ENCODE measurements around the gene NMT1. TPM values are rescaled to one million over a fixed set of nuclear protein-coding genes. Genes with fewer than 3 reads are reported as not detected.

NMT1 gene
- total RNA-seq, 1 donor from 2014 or later: 85.8 TPM

DNA sequence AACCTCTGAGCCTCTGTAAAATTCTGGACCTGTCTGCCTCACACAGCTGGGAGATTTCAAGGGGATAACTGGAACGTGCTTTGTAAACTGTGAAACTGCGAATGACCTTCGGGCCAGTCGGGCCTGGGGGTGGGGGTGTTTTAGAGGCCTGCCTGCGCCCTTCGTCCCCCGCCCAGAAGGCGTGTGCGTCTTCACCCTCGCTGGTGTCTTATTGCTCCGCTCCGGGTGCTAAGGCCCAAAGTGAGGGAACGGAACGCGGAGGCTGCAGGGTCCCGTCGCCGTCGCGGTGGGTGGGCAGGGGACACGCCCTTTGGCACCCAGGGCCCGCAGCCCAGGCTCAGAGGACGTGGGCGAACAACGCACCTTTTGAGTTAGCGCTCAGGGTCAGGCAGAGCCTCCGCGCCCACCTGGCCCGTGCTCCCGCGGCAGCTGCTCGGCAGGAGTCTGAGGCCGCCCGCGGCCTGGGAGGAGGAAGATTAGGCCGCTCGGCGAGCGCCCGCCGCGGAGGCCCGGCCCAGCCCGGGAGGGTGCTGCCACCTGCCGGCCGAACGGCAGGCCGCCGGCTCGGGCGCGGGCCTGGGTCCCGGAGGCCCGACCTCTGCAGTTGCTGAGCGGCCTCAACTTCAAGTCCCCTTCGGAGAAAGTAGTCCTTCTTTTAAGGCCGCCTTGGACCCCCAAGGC lies 39.4 kb upstream of the NMT1 start:
- Mint-ChIP-seq H3K9me3 (ENCODE audit: unreplicated experiment) (no peaks in the 10 kb centered on the region), H3K36me3 (ENCODE audit: low read depth, unreplicated experiment) (peaks cover 5% of the 10 kb centered on the region), H3K4me3 (ENCODE audit: unreplicated experiment) (peak overlapping the region; percentile 65), H3K27me3 (ENCODE audit: unreplicated experiment) (peaks cover 16% of the 10 kb centered on the region), H3K4me1 (ENCODE audit: unreplicated experiment) (peaks cover 17% of the 10 kb centered on the region), H3K27ac (ENCODE audit: unreplicated experiment) (no peak overlapping the region)
- TF ChIP-seq, protein P1, sequence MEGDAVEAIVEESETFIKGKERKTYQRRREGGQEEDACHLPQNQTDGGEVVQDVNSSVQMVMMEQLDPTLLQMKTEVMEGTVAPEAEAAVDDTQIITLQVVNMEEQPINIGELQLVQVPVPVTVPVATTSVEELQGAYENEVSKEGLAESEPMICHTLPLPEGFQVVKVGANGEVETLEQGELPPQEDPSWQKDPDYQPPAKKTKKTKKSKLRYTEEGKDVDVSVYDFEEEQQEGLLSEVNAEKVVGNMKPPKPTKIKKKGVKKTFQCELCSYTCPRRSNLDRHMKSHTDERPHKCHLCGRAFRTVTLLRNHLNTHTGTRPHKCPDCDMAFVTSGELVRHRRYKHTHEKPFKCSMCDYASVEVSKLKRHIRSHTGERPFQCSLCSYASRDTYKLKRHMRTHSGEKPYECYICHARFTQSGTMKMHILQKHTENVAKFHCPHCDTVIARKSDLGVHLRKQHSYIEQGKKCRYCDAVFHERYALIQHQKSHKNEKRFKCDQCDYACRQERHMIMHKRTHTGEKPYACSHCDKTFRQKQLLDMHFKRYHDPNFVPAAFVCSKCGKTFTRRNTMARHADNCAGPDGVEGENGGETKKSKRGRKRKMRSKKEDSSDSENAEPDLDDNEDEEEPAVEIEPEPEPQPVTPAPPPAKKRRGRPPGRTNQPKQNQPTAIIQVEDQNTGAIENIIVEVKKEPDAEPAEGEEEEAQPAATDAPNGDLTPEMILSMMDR (IDR thresholded peaks at IDR 0.05; ENCODE audit: unreplicated experiment): peak; percentile 96
- peak; percentile 88 for DNase-seq (ENCODE audit: low spot score)

DNA sequence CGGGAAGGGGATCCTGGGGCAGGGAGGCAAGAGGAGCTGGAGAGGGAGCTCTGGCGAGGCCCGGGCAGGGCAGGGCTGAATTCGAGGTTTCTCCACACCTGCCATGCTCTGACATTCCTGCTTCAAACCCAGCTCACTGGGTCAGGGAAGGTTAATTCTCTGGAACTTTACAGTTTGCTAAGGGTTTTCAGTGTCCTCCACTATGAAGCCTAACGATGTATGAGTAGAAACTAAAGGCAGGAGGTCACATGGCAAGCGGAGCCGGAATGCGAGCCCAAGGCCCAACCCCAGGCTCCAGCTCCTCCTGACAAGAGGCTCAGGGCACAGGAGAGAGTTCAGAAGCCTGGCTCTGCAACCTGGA lies 38.8 kb upstream of the NMT1 start:
- Mint-ChIP-seq H3K4me3 (ENCODE audit: unreplicated experiment) (no peak overlapping the region), H3K9me3 (ENCODE audit: unreplicated experiment) (no peaks in the 10 kb centered on the region), H3K27me3 (ENCODE audit: unreplicated experiment) (peaks cover 16% of the 10 kb centered on the region), H3K4me1 (ENCODE audit: unreplicated experiment) (peaks cover 17% of the 10 kb centered on the region), H3K36me3 (ENCODE audit: low read depth, unreplicated experiment) (peaks cover 5% of the 10 kb centered on the region), H3K27ac (ENCODE audit: unreplicated experiment) (no peak overlapping the region)
- TF ChIP-seq, protein P1 (IDR thresholded peaks at IDR 0.05; ENCODE audit: unreplicated experiment): peak; percentile 16
- no peak for DNase-seq (ENCODE audit: low spot score)

DNA sequence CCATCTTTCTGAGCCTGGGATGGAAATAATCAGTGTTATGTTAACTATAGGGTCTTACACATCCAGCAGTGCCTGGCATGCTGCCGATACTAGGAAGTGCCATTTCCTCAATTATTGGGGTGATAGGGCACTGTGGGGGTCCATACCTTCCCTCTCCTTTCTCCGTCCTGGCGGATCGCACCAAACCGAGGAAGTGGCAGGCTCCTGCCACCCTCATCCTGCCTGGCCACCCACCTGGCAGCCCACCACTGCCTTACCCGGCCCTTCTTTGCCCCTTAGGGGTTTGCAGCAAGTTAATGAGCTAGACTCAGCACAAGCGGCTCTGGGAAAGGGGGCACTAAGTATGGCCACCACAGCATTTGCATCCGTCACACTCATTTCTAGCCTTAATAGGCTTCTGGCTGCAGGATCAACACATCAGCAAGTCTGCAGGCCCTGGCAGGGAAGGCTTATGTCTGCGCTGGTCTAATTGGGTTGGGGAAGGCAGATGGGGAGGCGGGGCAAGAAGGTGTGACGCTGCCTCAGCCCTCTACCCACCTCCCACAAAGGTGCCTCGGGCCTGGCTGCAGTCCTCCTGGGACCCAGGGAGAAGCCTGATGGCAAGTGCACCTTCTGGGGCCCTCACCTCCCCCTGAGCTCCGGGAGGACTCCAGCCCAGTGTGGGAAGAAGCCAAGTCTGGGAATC lies 38.3 kb upstream of the NMT1 start:
- Mint-ChIP-seq H3K9me3 (ENCODE audit: unreplicated experiment) (no peaks in the 10 kb centered on the region), H3K4me3 (ENCODE audit: unreplicated experiment) (no peak overlapping the region), H3K27ac (ENCODE audit: unreplicated experiment) (no peak overlapping the region), H3K4me1 (ENCODE audit: unreplicated experiment) (peaks cover 17% of the 10 kb centered on the region), H3K36me3 (ENCODE audit: low read depth, unreplicated experiment) (peaks cover 5% of the 10 kb centered on the region), H3K27me3 (ENCODE audit: unreplicated experiment) (peaks cover 16% of the 10 kb centered on the region)
- TF ChIP-seq, protein P1 (IDR thresholded peaks at IDR 0.05; ENCODE audit: unreplicated experiment): no peak
- no peak for DNase-seq (ENCODE audit: low spot score)

DNA sequence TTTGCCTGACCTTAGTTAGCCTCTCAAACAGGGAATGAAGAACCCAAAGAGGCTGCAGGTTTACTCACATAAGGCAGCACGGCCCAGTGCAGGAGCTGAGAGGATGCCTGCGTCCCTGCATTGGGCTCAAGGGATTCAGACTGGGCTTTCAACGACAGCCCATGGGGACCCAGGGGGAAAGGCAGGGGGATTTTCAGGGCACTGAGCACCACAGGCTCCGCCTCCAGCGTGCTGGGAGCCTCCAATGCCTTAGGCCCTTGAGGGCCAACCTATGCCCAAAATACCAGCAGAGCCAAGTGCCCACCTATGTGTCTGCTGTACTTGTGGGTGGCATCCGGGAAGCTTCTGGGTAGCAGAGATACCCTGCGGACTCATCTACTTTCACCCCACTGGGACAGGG lies 32.0 kb upstream of the NMT1 start:
- Mint-ChIP-seq H3K4me1 (ENCODE audit: unreplicated experiment) (peaks cover 26% of the 10 kb centered on the region), H3K9me3 (ENCODE audit: unreplicated experiment) (no peaks in the 10 kb centered on the region), H3K4me3 (ENCODE audit: unreplicated experiment) (no peak overlapping the region), H3K36me3 (ENCODE audit: low read depth, unreplicated experiment) (peaks cover 9% of the 10 kb centered on the region), H3K27ac (ENCODE audit: unreplicated experiment) (no peak overlapping the region), H3K27me3 (ENCODE audit: unreplicated experiment) (peaks cover 12% of the 10 kb centered on the region)
- no peak for DNase-seq (ENCODE audit: low spot score)
- TF ChIP-seq, protein P1 (IDR thresholded peaks at IDR 0.05; ENCODE audit: unreplicated experiment): no peak

DNA sequence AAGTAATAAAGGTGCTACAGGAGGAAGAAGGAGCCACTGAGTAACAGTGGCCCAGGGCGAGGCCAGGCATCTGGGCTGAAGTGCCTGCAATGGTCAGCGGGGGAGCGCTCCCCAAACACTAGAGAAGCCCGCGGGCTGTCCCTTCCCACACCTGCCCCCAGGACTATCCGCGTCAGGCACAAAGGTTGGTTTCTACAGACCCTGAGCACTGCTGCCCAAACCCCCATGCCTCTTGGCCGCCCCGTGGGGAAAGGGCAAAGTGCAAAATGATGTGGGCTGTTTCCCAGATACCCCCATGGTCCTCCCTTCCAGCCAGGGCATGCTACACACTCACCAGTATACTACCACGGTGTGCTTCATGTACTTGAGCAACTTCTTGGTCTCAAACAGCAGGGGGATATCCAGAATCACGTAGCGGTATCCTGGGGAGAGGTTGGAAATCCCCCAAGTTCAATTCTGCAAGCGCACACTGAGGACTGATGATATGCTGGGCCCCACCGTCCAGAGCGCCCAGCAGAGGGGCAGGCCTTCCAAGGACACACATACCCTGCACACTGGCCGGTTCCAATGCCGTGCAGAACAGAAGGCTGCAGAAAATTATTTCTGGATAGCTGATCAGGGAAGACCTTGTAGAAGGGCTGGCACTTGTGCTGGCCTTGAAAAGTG lies 31.2 kb upstream of the NMT1 start:
- TF ChIP-seq, protein P1 (IDR thresholded peaks at IDR 0.05; ENCODE audit: unreplicated experiment): no peak
- no peaks in the 10 kb centered on the region for H3K9me3 Mint-ChIP-seq (ENCODE audit: unreplicated experiment)
- peaks cover 15% of the 10 kb centered on the region for H3K36me3 Mint-ChIP-seq (ENCODE audit: low read depth, unreplicated experiment)
- peaks cover 29% of the 10 kb centered on the region for H3K4me1 Mint-ChIP-seq (ENCODE audit: unreplicated experiment)
- no peak for DNase-seq (ENCODE audit: low spot score)
- H3K27ac Mint-ChIP-seq (ENCODE audit: unreplicated experiment): no peak overlapping the region
- peaks cover 10% of the 10 kb centered on the region for H3K27me3 Mint-ChIP-seq (ENCODE audit: unreplicated experiment)
- no peak overlapping the region for H3K4me3 Mint-ChIP-seq (ENCODE audit: unreplicated experiment)

Data from endothelial cell (in vitro differentiated cells).